ENCODE data around the gene MPDU1. TPM values are rescaled to one million over a fixed set of nuclear protein-coding genes. Genes with fewer than 3 reads are reported as not detected.

The MPDU1 gene
- polyA plus RNA-seq, 1 donor (not counting 4 experiments of a cell fraction or from before 2014, with no cell fraction given), result 57.8 TPM

GRCh38 chr17:7556627-7557026 lies 27.0 kb upstream of the MPDU1 start:
- FAIRE-seq, result no peak
- Histone ChIP-seq H3K36me3 (ENCODE audit: control insufficient read depth in 2 of 2, extremely low read depth in 1 of 2, insufficient read depth in 2 of 2, low read length in 2 of 2) (no peaks in the 10 kb centered on the region), H3K9me1 (ENCODE audit: control insufficient read depth, extremely low read depth, insufficient read depth, low read length) (no peaks in the 10 kb centered on the region), H4K20me1 (ENCODE audit: control insufficient read depth, extremely low read depth, insufficient read depth, low read length) (no peaks in the 10 kb centered on the region), H3K79me2 (ENCODE audit: control insufficient read depth, insufficient read depth, low read length) (no peaks in the 10 kb centered on the region), H3K4me2 (ENCODE audit: control insufficient read depth, extremely low read depth, insufficient read depth, low read depth, low read length) (no peak overlapping the region), H2AFZ (ENCODE audit: control insufficient read depth, low read length) (no peak overlapping the region), H3K4me3 (ENCODE audit: control insufficient read depth in 2 of 3, extremely low read depth in 1 of 3, insufficient read depth in 2 of 3, low read depth in 1 of 3, low read length in 3 of 3) (no peak overlapping the region), H3K9ac (ENCODE audit: control insufficient read depth, extremely low read depth, insufficient read depth, low read length) (no peak overlapping the region), H3K27ac (ENCODE audit: control insufficient read depth, insufficient read depth, low read length) (no peak overlapping the region), H3K4me1 (ENCODE audit: control insufficient read depth, extremely low read depth, insufficient read depth, low read length) (peaks cover 32% of the 10 kb centered on the region), H3K9me3 (ENCODE audit: control insufficient read depth, low read depth, low read length) (no peaks in the 10 kb centered on the region), H3K27me3 (ENCODE audit: control insufficient read depth, extremely low read depth, insufficient read depth, low read length) (no peaks in the 10 kb centered on the region)
- DNase-seq (ENCODE audit: low read depth, low spot score), result no peak
- dilution Hi-C loops (cut with MboI; ENCODE audit: extremely low pct_ligation_motif_present, low sequenced_read_pairs), result no loop called here
- TF ChIP-seq CTCF (optimal IDR thresholded peaks at IDR 0.05 in 1 of 3, IDR thresholded peaks at IDR 0.05 in 1 of 3, conservative IDR thresholded peaks at IDR 0.05 in 1 of 3; ENCODE audit: extremely low read depth in 1 of 3, insufficient read depth in 2 of 3, low read length in 3 of 3), result no peak
- TF ChIP-seq EZH2 (IDR thresholded peaks at IDR 0.05; ENCODE audit: low read length), result no peak

GRCh38 chr17:7557147-7557764 lies 26.4 kb upstream of the MPDU1 start:
- Histone ChIP-seq H3K27me3 (ENCODE audit: control insufficient read depth, extremely low read depth, insufficient read depth, low read length) (no peaks in the 10 kb centered on the region), H3K4me2 (ENCODE audit: control insufficient read depth, extremely low read depth, insufficient read depth, low read depth, low read length) (no peak overlapping the region), H3K4me1 (ENCODE audit: control insufficient read depth, extremely low read depth, insufficient read depth, low read length) (peaks cover 32% of the 10 kb centered on the region), H4K20me1 (ENCODE audit: control insufficient read depth, extremely low read depth, insufficient read depth, low read length) (no peaks in the 10 kb centered on the region), H3K9me3 (ENCODE audit: control insufficient read depth, low read depth, low read length) (no peaks in the 10 kb centered on the region), H3K9me1 (ENCODE audit: control insufficient read depth, extremely low read depth, insufficient read depth, low read length) (no peaks in the 10 kb centered on the region), H3K4me3 (ENCODE audit: control insufficient read depth in 2 of 3, extremely low read depth in 1 of 3, insufficient read depth in 2 of 3, low read depth in 1 of 3, low read length in 3 of 3) (no peak overlapping the region), H3K27ac (ENCODE audit: control insufficient read depth, insufficient read depth, low read length) (no peak overlapping the region), H2AFZ (ENCODE audit: control insufficient read depth, low read length) (no peak overlapping the region), H3K36me3 (ENCODE audit: control insufficient read depth in 2 of 2, extremely low read depth in 1 of 2, insufficient read depth in 2 of 2, low read length in 2 of 2) (no peaks in the 10 kb centered on the region), H3K9ac (ENCODE audit: control insufficient read depth, extremely low read depth, insufficient read depth, low read length) (no peak overlapping the region), H3K79me2 (ENCODE audit: control insufficient read depth, insufficient read depth, low read length) (peaks cover 4% of the 10 kb centered on the region)
- dilution Hi-C loops (cut with MboI; ENCODE audit: extremely low pct_ligation_motif_present, low sequenced_read_pairs), result no loop called here
- DNase-seq (ENCODE audit: low read depth, low spot score) (no peak), FAIRE-seq (no peak)
- TF ChIP-seq EZH2 (IDR thresholded peaks at IDR 0.05; ENCODE audit: low read length) (no peak), CTCF (optimal IDR thresholded peaks at IDR 0.05 in 1 of 3, IDR thresholded peaks at IDR 0.05 in 1 of 3, conservative IDR thresholded peaks at IDR 0.05 in 1 of 3; ENCODE audit: extremely low read depth in 1 of 3, insufficient read depth in 2 of 3, low read length in 3 of 3) (no peak)

Measured in keratinocyte (primary cell).